MM.1S (cell line): ENCODE data around the gene SGCD.

Source experiments
- DNase-seq: peaks from one replicate; pipeline ENCODE4 v3.0.0-alpha.2; 2015
- H2AFZ ChIP-seq: fragments of 300-600 bp; sonication (generic); 2 replicates; pipeline ENCODE4 v1.6.0; 2016; ENCODE audit warnings: antibody characterized with exemption, low read length
- H3F3A ChIP-seq: fragments of 300-600 bp; sonication (generic); 2 replicates; pipeline ENCODE4 v1.6.1; 2016; ENCODE audit warnings: mild to moderate bottlenecking, antibody characterized with exemption, low read length, moderate library complexity, mixed read lengths; ENCODE audit not compliant: insufficient read depth
- H3K27ac ChIP-seq: fragments of 300-600 bp; sonication (generic); 2 replicates; pipeline ENCODE4 v1.5.1; 2016; ENCODE audit warnings: mild to moderate bottlenecking, low read length
- H3K27me3 ChIP-seq: fragments of 300-600 bp; sonication (generic); replicated peaks from 2 replicates; pipeline ENCODE4 v1.6.0; 2016; ENCODE audit warnings: low read length; ENCODE audit not compliant: insufficient read depth
- H3K36me3 ChIP-seq: fragments of 300-600 bp; sonication (generic); replicated peaks from 2 replicates; pipeline ENCODE4 v1.6.1; 2016; ENCODE audit warnings: mild to moderate bottlenecking, low read length, mixed read lengths; ENCODE audit not compliant: insufficient read depth
- H3K4me1 ChIP-seq: fragments of 300-600 bp; sonication (generic); 2 replicates; pipeline ENCODE4 v1.6.1; 2016; ENCODE audit warnings: low read length, mixed read lengths
- H3K4me2 ChIP-seq: fragments of 300-600 bp; sonication (generic); 2 replicates; pipeline ENCODE4 v1.6.0; 2016; ENCODE audit warnings: low read depth, low read length
- H3K4me3 ChIP-seq: fragments of 300-600 bp; sonication (generic); 2 replicates; pipeline ENCODE4 v1.5.1; 2016; ENCODE audit warnings: low read length, mixed read lengths
- H3K79me2 ChIP-seq: fragments of 300-600 bp; sonication (generic); 2 replicates; pipeline ENCODE4 v1.6.1; 2016; ENCODE audit warnings: mixed run types, low read length, mixed read lengths
- H3K9ac ChIP-seq: fragments of 300-600 bp; sonication (generic); 2 replicates; pipeline ENCODE4 v1.6.1; 2016; ENCODE audit warnings: low read length, mixed read lengths
- H3K9me2 ChIP-seq: fragments of 300-600 bp; sonication (generic); replicated peaks from 2 replicates; pipeline ENCODE4 v1.6.1; 2016; ENCODE audit warnings: mild to moderate bottlenecking, low read length, mixed read lengths; ENCODE audit not compliant: insufficient read depth
- H3K9me3 ChIP-seq: fragments of 300-600 bp; sonication (generic); replicated peaks from 2 replicates; pipeline ENCODE4 v1.6.1; 2016; ENCODE audit warnings: mild to moderate bottlenecking, low read length, mixed read lengths; ENCODE audit not compliant: insufficient read depth
- H4K20me1 ChIP-seq: fragments of 300-600 bp; sonication (generic); 2 replicates; pipeline ENCODE4 v1.6.1; 2016; ENCODE audit warnings: mild to moderate bottlenecking, low read length, moderate library complexity, mixed read lengths; ENCODE audit not compliant: insufficient read depth
- CTCF ChIP-seq: fragments of 300-600 bp; sonication (generic); IDR thresholded peaks from 2 replicates; pipeline ENCODE4 v1.5.1; 2016; ENCODE audit warnings: antibody characterized with exemption, low read length, mixed read lengths
- EZH2 ChIP-seq: fragments of 300-600 bp; sonication (generic); optimal IDR thresholded peaks from 2 replicates; pipeline ENCODE3; 2017; ENCODE audit warnings: low read depth, mild to moderate bottlenecking, antibody characterized with exemption, low read length, mixed read lengths
- EZH2phosphoT487 ChIP-seq: fragments of 300-600 bp; sonication (generic); IDR thresholded peaks from 2 replicates; pipeline ENCODE4 v1.6.1; 2018; ENCODE audit warnings: antibody characterized with exemption, low read length

SGCD gene

GRCh38 chr5:156375895-156376495, 49.0 kb downstream of the SGCD start:
- Histone ChIP-seq H3K9ac (no peak overlapping the region), H3K27me3 (no peaks in the 10 kb centered on the region), H3K9me3 (no peaks in the 10 kb centered on the region), H3K27ac (no peak overlapping the region), H3K36me3 (no peaks in the 10 kb centered on the region), H3K4me2 (no peak overlapping the region), H3K9me2 (no peaks in the 10 kb centered on the region), H3K4me3 (no peak overlapping the region), H3K79me2 (no peaks in the 10 kb centered on the region), H4K20me1 (no peaks in the 10 kb centered on the region), H3K4me1 (peaks cover 7% of the 10 kb centered on the region; the same call in 1 of the 2 replicates), H3F3A (no peaks in the 10 kb centered on the region), H2AFZ (no peak overlapping the region)
- TF ChIP-seq EZH2 (no peak), EZH2phosphoT487 (no peak), CTCF (no peak)
- no peak for DNase-seq

- TF ChIP-seq EZH2phosphoT487 = no peak
- TF ChIP-seq CTCF = no peak
- no peak for TF ChIP-seq EZH2
- H3K4me3 ChIP-seq = no peak overlapping the region
- DNase-seq = no peak
- H3K4me2 ChIP-seq = no peak overlapping the region
- no peak overlapping the region for H3K9ac ChIP-seq
- no peaks in the 10 kb centered on the region for H3K36me3 ChIP-seq
- H4K20me1 ChIP-seq = no peaks in the 10 kb centered on the region
- H3K9me2 ChIP-seq = no peaks in the 10 kb centered on the region
- H2AFZ ChIP-seq = no peak overlapping the region
- H3K9me3 ChIP-seq = no peaks in the 10 kb centered on the region
- H3K4me1 ChIP-seq = peaks cover 7% of the 10 kb centered on the region; the same call in 1 of the 2 replicates
- H3K79me2 ChIP-seq = no peaks in the 10 kb centered on the region
- H3K27me3 ChIP-seq = no peaks in the 10 kb centered on the region
- no peak overlapping the region for H3K27ac ChIP-seq
- no peaks in the 10 kb centered on the region for H3F3A ChIP-seq
These were observed 49.8 kb downstream of the SGCD start for GRCh38 chr5:156376751-156377150.

GRCh38 chr5:156378159-156378558, 51.2 kb downstream of the SGCD start:
- no peaks in the 10 kb centered on the region for H4K20me1 ChIP-seq
- TF ChIP-seq CTCF (no peak), EZH2phosphoT487 (no peak), EZH2 (no peak)
- no peak overlapping the region for H3K4me2 ChIP-seq
- no peaks in the 10 kb centered on the region for H3K9me3 ChIP-seq
- H2AFZ ChIP-seq = no peak overlapping the region
- H3K9ac ChIP-seq = no peak overlapping the region
- H3K36me3 ChIP-seq = no peaks in the 10 kb centered on the region
- peak; percentile 14 for DNase-seq
- H3K4me1 ChIP-seq = peaks cover 7% of the 10 kb centered on the region; the same call in 1 of the 2 replicates
- no peak overlapping the region for H3K4me3 ChIP-seq
- H3K27ac ChIP-seq = no peak overlapping the region
- no peaks in the 10 kb centered on the region for H3K79me2 ChIP-seq
- H3K27me3 ChIP-seq = no peaks in the 10 kb centered on the region
- H3K9me2 ChIP-seq = no peaks in the 10 kb centered on the region
- H3F3A ChIP-seq = no peaks in the 10 kb centered on the region
